Fibroblast of upper back skin (primary cell): ENCODE data around the gene RAPH1.

ENCODE experiments used
- DNase-seq: peaks from one replicate; pipeline ENCODE4 v3.0.0-alpha.2; 2013

Gene RAPH1

GRCh38 chr2:203535078-203535783 is at the start of gene RAPH1:
Gene RAPH1, minus strand, starts transcription at chr2:203535301. Its CDS starts 39,948 bp downstream, at chr2:203495353.
- peak; percentile 81 for DNase-seq

GRCh38 chr2:203584784-203585183 is 49.7 kb upstream of the RAPH1 start:
- DNase-seq = no peak

GRCh38 chr2:203583701-203584100 is 48.6 kb upstream of the RAPH1 start:
- peak; percentile 61 for DNase-seq

- no peak for DNase-seq
These were observed 48.1 kb upstream of the RAPH1 start for GRCh38 chr2:203583084-203583695.

GRCh38 chr2:203582468-203582867 is 47.4 kb upstream of the RAPH1 start:
- DNase-seq = no peak

- no peak for DNase-seq
These were observed 45.7 kb upstream of the RAPH1 start for GRCh38 chr2:203580844-203581243.

GRCh38 chr2:203579730-203580129 is 44.6 kb upstream of the RAPH1 start:
- no peak for DNase-seq

GRCh38 chr2:203578759-203579643 is 43.9 kb upstream of the RAPH1 start:
- no peak for DNase-seq

- no peak for DNase-seq
These were observed 39.7 kb upstream of the RAPH1 start for GRCh38 chr2:203574824-203575223.

- no peak for DNase-seq
These were observed 37.2 kb upstream of the RAPH1 start for GRCh38 chr2:203572316-203572715.

GRCh38 chr2:203569677-203570316 is 34.7 kb upstream of the RAPH1 start:
- no peak for DNase-seq

- no peak for DNase-seq
These were observed 32.6 kb upstream of the RAPH1 start for GRCh38 chr2:203567691-203568090.

GRCh38 chr2:203566161-203566560 is 31.1 kb upstream of the RAPH1 start:
- no peak for DNase-seq

GRCh38 chr2:203565076-203565475 is 30.0 kb upstream of the RAPH1 start:
- DNase-seq = no peak

GRCh38 chr2:203562268-203562667 is 27.2 kb upstream of the RAPH1 start:
- DNase-seq = no peak

GRCh38 chr2:203559641-203560040 is 24.5 kb upstream of the RAPH1 start:
- no peak for DNase-seq

- DNase-seq = no peak
These were observed 18.7 kb upstream of the RAPH1 start for GRCh38 chr2:203553784-203554183.

GRCh38 chr2:203551778-203552177 is 16.7 kb upstream of the RAPH1 start:
- peak; percentile 42 for DNase-seq

GRCh38 chr2:203550266-203550665 is 15.2 kb upstream of the RAPH1 start:
- no peak for DNase-seq

GRCh38 chr2:203549406-203549805 is 14.3 kb upstream of the RAPH1 start:
- DNase-seq = peak; percentile 31

GRCh38 chr2:203548887-203549286 is 13.8 kb upstream of the RAPH1 start:
- DNase-seq = no peak

- DNase-seq = no peak
These were observed 12.3 kb upstream of the RAPH1 start for GRCh38 chr2:203547356-203547755.

- DNase-seq = no peak
These were observed 9.3 kb upstream of the RAPH1 start for GRCh38 chr2:203544402-203544801.
